Thyroid gland (tissue), 4 donors: ENCODE measurements around the gene ERC1.

ENCODE experiments used
- POLR2A ChIP-seq, 2 donors: fragments of 450-650 bp; IDR thresholded peaks; one replicate each; pipeline ENCODE4 v1.6.1; 2017; ENCODE audit warnings: antibody characterized with exemption in 2 of 2, mild to moderate bottlenecking in 2 of 2, moderate library complexity in 1 of 2
- TF ChIP-seq, protein P1 (sequence below), 6 experiments: fragments of 200-600 bp in 3 of 6; fragments of 450-650 bp in 3 of 6; sonication (generic) in 3 of 6; IDR thresholded peaks; one replicate each; pipeline ENCODE4 v1.5.1; 2016 to 2019; ENCODE audit warnings: antibody characterized with exemption in 6 of 6, mild to moderate bottlenecking in 2 of 6, inconsistent platforms in 1 of 6, moderate library complexity in 1 of 6

DNA sequence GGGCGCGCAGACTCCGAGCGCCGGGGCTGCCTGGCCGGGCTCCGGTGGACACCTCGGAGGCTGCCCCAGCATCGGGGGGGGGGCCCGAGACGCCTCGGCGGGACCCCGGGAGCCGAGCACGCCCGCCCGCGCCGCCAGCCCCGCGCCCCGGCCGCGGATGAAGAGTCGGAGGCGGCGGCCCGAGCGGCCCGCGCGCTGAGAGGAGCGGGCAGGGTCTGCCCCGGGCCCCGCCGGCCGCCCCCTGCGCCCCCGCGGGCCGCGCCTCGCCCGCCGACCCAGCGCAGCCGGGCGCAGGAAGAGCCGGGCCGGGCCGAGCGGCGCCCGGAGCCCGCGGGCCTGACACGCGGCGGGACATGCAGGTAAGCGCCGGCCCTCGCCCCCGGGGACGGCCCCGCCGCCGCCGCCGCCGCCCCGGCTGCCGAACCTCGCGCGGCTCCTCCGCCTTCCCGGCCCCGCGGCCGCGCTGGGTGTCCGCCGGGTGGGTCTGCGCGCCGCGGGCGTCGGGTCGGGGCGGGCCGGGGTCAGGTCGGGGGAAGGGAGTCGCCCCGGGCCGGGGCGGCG lies 539.6 kb downstream of the ERC1 start:
- TF ChIP-seq, protein P1, sequence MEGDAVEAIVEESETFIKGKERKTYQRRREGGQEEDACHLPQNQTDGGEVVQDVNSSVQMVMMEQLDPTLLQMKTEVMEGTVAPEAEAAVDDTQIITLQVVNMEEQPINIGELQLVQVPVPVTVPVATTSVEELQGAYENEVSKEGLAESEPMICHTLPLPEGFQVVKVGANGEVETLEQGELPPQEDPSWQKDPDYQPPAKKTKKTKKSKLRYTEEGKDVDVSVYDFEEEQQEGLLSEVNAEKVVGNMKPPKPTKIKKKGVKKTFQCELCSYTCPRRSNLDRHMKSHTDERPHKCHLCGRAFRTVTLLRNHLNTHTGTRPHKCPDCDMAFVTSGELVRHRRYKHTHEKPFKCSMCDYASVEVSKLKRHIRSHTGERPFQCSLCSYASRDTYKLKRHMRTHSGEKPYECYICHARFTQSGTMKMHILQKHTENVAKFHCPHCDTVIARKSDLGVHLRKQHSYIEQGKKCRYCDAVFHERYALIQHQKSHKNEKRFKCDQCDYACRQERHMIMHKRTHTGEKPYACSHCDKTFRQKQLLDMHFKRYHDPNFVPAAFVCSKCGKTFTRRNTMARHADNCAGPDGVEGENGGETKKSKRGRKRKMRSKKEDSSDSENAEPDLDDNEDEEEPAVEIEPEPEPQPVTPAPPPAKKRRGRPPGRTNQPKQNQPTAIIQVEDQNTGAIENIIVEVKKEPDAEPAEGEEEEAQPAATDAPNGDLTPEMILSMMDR (IDR thresholded peaks at IDR 0.05) = no peak
- TF ChIP-seq POLR2A (IDR thresholded peaks at IDR 0.05) = no peak
